Epithelial cell of esophagus (primary cell): ENCODE measurements around the gene OSBPL2.

Experiments used
- DNase-seq: peaks from one replicate; pipeline ENCODE4 v3.0.0; 2010; ENCODE audit warnings: low read depth
- H3K4me3 ChIP-seq: 2 replicates; pipeline ENCODE4 v1.5.1; 2011; ENCODE audit warnings: mild to moderate bottlenecking, low read length, control low read depth
- TF ChIP-seq, protein P1 (sequence below): IDR thresholded peaks from 2 replicates; pipeline ENCODE4 v1.5.1; 2011; ENCODE audit warnings: low read depth, mild to moderate bottlenecking, low read length, control low read depth, inconsistent platforms; ENCODE audit not compliant: insufficient read depth; ENCODE audit errors: missing control alignments

Gene OSBPL2

DNA sequence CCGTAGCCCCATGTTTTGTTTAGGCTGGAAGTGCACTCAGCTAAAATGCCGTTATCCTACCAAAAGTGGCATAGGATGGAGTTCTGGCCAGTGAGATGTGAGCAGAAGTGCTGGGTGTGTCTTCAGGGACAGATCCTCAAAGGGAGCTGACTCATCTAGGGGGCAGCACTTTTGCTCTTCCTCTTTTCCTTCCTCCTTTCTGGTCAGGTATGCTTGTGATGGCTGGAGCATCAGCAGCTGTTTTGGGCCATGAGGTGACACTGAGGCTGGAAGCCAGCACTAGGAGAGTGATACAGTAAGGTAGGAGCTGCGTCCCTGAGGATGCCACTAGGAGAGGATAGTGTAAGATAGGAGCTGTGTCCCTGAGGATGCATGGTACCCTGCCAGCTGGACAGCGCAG lies 4.6 kb upstream of the OSBPL2 start:
- H3K4me3 ChIP-seq: no peak overlapping the region
- no peak for DNase-seq
- TF ChIP-seq, protein P1, sequence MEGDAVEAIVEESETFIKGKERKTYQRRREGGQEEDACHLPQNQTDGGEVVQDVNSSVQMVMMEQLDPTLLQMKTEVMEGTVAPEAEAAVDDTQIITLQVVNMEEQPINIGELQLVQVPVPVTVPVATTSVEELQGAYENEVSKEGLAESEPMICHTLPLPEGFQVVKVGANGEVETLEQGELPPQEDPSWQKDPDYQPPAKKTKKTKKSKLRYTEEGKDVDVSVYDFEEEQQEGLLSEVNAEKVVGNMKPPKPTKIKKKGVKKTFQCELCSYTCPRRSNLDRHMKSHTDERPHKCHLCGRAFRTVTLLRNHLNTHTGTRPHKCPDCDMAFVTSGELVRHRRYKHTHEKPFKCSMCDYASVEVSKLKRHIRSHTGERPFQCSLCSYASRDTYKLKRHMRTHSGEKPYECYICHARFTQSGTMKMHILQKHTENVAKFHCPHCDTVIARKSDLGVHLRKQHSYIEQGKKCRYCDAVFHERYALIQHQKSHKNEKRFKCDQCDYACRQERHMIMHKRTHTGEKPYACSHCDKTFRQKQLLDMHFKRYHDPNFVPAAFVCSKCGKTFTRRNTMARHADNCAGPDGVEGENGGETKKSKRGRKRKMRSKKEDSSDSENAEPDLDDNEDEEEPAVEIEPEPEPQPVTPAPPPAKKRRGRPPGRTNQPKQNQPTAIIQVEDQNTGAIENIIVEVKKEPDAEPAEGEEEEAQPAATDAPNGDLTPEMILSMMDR: no peak

GRCh38 chr20:62234339-62234738 lies 4.0 kb upstream of the OSBPL2 start:
- TF ChIP-seq, protein P1: no peak
- no peak for DNase-seq
- H3K4me3 ChIP-seq: no peak overlapping the region

- DNase-seq: no peak
- TF ChIP-seq, protein P1: no peak
- H3K4me3 ChIP-seq: no peak overlapping the region
Measured at GRCh38 chr20:62235001-62235776, 3.1 kb upstream of the OSBPL2 start.

DNA sequence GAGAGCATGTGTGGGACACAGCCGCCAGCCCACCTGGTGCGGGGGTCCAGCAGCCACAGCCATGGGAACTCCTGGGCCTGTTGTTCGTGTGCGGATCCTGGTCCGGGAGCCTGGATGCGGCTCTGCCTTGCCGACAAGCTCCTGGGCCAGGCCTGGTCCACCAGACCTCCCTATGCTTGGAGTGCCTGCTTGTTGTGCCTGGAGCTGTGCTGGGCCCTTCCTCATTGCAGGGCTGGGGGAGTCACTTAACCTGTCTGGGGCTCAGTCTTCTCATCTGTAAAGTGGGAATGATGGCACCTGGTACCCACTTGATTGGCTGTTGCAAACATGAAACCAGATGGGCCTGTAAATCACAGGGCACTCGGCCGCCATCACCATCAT lies 2.6 kb upstream of the OSBPL2 start:
- H3K4me3 ChIP-seq: no peak overlapping the region
- TF ChIP-seq, protein P1: no peak
- DNase-seq: no peak

DNA sequence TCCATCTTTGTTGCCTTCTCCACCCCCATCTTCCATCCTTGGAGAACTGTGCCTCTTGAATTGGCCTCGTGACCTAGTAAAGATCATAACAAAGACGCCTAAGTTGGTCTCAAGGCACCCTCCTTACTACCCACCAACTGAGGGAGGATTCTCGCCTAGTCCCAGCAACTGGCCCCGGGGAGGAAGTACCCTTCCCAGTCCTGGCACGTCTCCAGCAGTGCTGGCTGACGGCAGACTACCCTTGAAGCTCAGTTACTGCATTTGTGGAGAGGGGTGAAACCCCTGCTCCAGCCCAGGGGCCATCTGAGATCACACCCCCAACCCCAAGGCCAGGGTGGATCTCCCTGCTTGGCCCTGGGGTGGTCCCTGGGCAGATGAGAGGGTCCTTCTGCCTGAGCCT lies 2.1 kb upstream of the OSBPL2 start:
- TF ChIP-seq, protein P1: no peak
- DNase-seq: no peak
- no peak overlapping the region for H3K4me3 ChIP-seq

DNA sequence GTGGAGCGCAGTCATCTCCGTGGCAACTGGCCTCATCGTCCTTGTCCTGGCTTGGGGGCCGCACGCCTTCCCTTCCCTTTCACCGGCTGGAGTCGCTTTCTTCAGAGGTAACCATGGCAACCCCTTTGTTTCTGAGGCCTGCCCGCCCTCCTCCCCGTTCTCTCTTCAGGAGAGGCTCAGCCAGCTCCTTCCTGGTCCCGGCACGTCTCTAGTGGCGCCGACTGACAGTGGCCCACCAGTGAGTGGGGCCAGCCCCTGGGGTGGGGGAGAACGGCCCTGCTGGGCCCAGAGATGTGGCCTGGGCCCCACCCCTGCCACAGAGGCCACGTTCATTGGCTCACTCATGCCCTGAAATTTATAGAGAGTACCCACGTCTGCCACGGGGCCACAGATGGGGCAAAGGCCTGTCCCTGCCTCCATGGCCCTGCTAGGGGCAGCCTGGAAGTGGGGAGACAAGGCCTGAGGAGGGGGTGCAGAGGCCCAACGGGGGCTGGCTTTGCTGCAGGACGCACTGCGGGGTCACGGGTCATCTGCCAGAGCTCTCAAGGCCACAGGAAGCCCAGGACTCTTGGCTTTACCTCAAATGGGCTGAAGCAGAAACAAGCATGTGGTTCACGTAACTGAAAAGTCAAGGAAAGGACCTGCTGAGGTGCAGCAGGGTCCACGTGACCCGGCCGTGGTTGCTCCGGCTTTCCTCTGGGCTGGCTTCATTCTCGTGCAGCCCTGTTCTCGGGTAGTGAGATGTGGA lies 1.4 kb upstream of the OSBPL2 start:
- no peak for DNase-seq
- H3K4me3 ChIP-seq: no peak overlapping the region
- TF ChIP-seq, protein P1: no peak
